CD4-positive, CD25-positive, alpha-beta regulatory T cell (primary cell): ENCODE measurements around the gene EPB41L4A. TPM values are rescaled to one million over a fixed set of nuclear protein-coding genes. Genes with fewer than 3 reads are reported as not detected.

ENCODE experiments used
- ATAC-seq, 2 donors: fragments of 150-1000 bp; cut with Tn5 transposase; one replicate each; pipeline ENCODE4 v1.10.0; 2021; ENCODE audit warnings: low read depth in 2 of 2, moderate number of reproducible peaks in 2 of 2, moderate library complexity in 1 of 2
- DNase-seq, 3 donors: peaks; one replicate each; pipeline versions ENCODE4 v3.0.0 to v3.0.0-alpha.2; 2012 to 2022; ENCODE audit warnings: mixed read lengths in 1 of 3
- H3K27ac ChIP-seq: one replicate; pipeline ENCODE4 v1.7.0; 2013; ENCODE audit warnings: mild to moderate bottlenecking, low read length; ENCODE audit not compliant: insufficient read depth, poor library complexity, severe bottlenecking
- H3K27me3 ChIP-seq: one replicate; pipeline ENCODE4 v1.7.0; 2013; ENCODE audit warnings: low read length; ENCODE audit not compliant: control insufficient read depth, insufficient read depth
- H3K36me3 ChIP-seq: one replicate; pipeline ENCODE4 v1.7.0; 2013; ENCODE audit warnings: mild to moderate bottlenecking, low read length, moderate library complexity; ENCODE audit not compliant: control insufficient read depth, insufficient read depth
- H3K4me1 ChIP-seq: 2 replicates; pipeline ENCODE4 v1.7.0; 2013; ENCODE audit warnings: mild to moderate bottlenecking, low read length; ENCODE audit not compliant: insufficient read depth, control insufficient read depth, poor library complexity, severe bottlenecking
- H3K4me3 ChIP-seq: one replicate; pipeline ENCODE4 v1.7.0; 2013; ENCODE audit warnings: low read depth, mild to moderate bottlenecking, low read length, moderate library complexity
- H3K9me3 ChIP-seq, 2 experiments: 1 replicate in 1 of 2; 2 replicates in 1 of 2; pipeline ENCODE4 v1.7.0; 2013; ENCODE audit warnings: low read length in 2 of 2, mild to moderate bottlenecking in 1 of 2, moderate library complexity in 1 of 2; ENCODE audit not compliant: control insufficient read depth in 2 of 2
- H3K27ac Mint-ChIP-seq, 3 donors: one replicate each; pipeline ENCODE4 v1.8.0; 2020 to 2022; ENCODE audit warnings: mild to moderate bottlenecking in 3 of 3, mixed read lengths in 3 of 3, moderate library complexity in 2 of 3
- H3K27me3 Mint-ChIP-seq: one replicate; pipeline ENCODE4 v1.8.0; 2022; ENCODE audit warnings: mild to moderate bottlenecking, mixed read lengths
- H3K36me3 Mint-ChIP-seq: one replicate; pipeline ENCODE4 v1.8.0; 2020; ENCODE audit warnings: mixed read lengths
- H3K4me1 Mint-ChIP-seq, 4 donors: one replicate each; pipeline ENCODE4 v1.8.0; 2020 to 2022; ENCODE audit warnings: mixed read lengths in 4 of 4, mild to moderate bottlenecking in 1 of 4
- H3K4me3 Mint-ChIP-seq, 4 donors: one replicate each; pipeline ENCODE4 v1.8.0; 2020 to 2022; ENCODE audit warnings: mild to moderate bottlenecking in 4 of 4, mixed read lengths in 4 of 4, moderate library complexity in 3 of 4
- H3K9me3 Mint-ChIP-seq, 7 donors: one replicate each; pipeline ENCODE4 v1.8.0; 2020 to 2022; ENCODE audit warnings: mixed read lengths in 7 of 7, mild to moderate bottlenecking in 3 of 7, moderate library complexity in 2 of 7
- polyA plus RNA-seq, 4 donors: library from polyadenylated mRNA; unstranded; fragments of 300-500 nt; fragmentation: Illumina TruSeq; gene quantifications; one replicate each; pipeline ENCODE4 v1.2.3, GENCODE V29; 2021
- total RNA-seq: library from RNA; stranded (reverse); gene quantifications from one replicate; pipeline ENCODE4 v1.2.3, GENCODE V29; 2022

EPB41L4A gene
- total and polyA plus RNA-seq, 5 donors from 2014 or later = 0.09 to 0.38 (median 0.22) TPM; not detected in 1

DNA sequence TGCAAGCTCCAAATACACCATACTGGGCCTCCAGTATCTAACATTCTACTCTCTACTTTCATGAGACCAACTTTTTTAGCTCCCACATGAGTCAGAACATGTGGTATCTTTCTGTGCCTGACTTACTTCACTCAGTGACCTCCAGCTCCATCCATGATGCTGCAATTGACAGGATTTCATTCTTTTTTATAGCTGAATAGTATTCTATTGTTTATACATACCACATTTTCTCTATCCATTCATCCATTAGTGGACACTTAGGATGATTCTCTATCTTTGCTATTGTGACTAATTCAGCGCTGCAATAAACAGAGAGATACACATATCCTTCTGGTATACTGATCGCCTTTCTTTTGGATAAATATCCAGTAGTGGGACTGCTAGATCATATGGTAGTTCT is 68.5 kb downstream of the EPB41L4A start:
- Histone ChIP-seq H3K27me3 (peaks cover 4% of the 10 kb centered on the region), H3K4me1 (no peaks in the 10 kb centered on the region), H3K9me3 (no peaks in the 10 kb centered on the region), H3K4me3 (no peak overlapping the region), H3K27ac (no peak overlapping the region), H3K36me3 (no peaks in the 10 kb centered on the region)
- H3K4me1 Mint-ChIP-seq = no peaks in the 10 kb centered on the region
- H3K27ac Mint-ChIP-seq = no peak overlapping the region
- no peak for DNase-seq
- ATAC-seq = no peak
- H3K4me3 Mint-ChIP-seq = no peak overlapping the region
- no peaks in the 10 kb centered on the region for H3K36me3 Mint-ChIP-seq
- peaks cover 5% of the 10 kb centered on the region for H3K27me3 Mint-ChIP-seq
- peaks cover 0 to 3% (median 0%) of the 10 kb centered on the region in 7 donors for H3K9me3 Mint-ChIP-seq

DNA sequence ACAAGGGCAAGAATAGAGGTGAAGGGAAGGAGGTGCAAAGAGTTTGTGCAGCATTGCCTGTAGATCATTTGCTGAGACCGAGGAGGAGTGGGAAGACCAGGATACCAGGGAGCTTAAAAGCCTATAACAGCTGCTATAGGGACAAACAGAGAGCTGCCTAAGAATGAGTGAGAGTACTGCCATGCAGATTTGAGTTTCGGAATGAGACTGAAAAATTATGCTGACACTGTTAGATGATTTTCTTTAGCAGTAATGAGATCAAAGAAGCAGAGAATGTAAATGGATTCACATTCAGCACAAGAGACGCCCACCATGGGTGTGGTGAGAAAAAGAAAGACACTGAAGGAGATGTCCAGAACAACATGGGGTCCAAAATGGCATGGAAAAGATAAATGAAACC is 69.7 kb downstream of the EPB41L4A start:
- no peak overlapping the region for H3K4me3 Mint-ChIP-seq
- no peak for ATAC-seq

DNA sequence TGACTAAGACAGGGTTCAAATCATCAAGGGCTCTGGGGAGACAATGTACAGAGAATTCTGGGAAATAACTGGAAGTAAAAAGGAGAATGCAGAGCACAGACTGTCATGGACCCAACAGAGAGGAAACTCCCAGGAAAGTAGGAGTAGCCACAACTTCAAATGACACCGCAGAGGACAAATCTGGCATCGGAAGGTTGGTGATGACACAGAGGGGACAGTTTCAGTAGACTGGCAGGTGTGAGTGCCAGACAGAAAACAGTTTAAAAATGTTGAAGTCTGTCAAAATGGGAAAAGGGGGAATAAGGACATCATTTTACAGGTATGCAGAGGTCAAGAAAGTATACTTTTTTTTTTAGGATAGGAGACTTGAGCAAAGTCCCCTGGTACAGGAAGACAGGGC is 70.2 kb downstream of the EPB41L4A start:
- H3K27me3 ChIP-seq = peaks cover 2% of the 10 kb centered on the region
- H3K4me3 ChIP-seq = no peak overlapping the region
- H3K27ac ChIP-seq = no peak overlapping the region
- Mint-ChIP-seq H3K36me3 (no peaks in the 10 kb centered on the region), H3K4me1 (no peaks in the 10 kb centered on the region), H3K9me3 (peaks cover 0 to 4% (median 0%) of the 10 kb centered on the region in 7 donors), H3K4me3 (no peak overlapping the region), H3K27me3 (peaks cover 5% of the 10 kb centered on the region), H3K27ac (no peak overlapping the region)
- DNase-seq (no peak), ATAC-seq (no peak)
- no peaks in the 10 kb centered on the region for H3K36me3 ChIP-seq
- no peaks in the 10 kb centered on the region for H3K4me1 ChIP-seq
- H3K9me3 ChIP-seq = no peaks in the 10 kb centered on the region

More for the DNA sequence above, 69.7 kb downstream of the EPB41L4A start:
- no peak overlapping the region for H3K4me3 ChIP-seq
- Mint-ChIP-seq H3K36me3 (no peaks in the 10 kb centered on the region), H3K27ac (no peak overlapping the region), H3K27me3 (peaks cover 5% of the 10 kb centered on the region), H3K4me1 (no peaks in the 10 kb centered on the region), H3K9me3 (peaks cover 0 to 3% (median 0%) of the 10 kb centered on the region in 7 donors)
- H3K27ac ChIP-seq = no peak overlapping the region
- H3K9me3 ChIP-seq = no peaks in the 10 kb centered on the region
- peaks cover 2% of the 10 kb centered on the region for H3K27me3 ChIP-seq
- H3K4me1 ChIP-seq = no peaks in the 10 kb centered on the region
- no peak for DNase-seq
- no peaks in the 10 kb centered on the region for H3K36me3 ChIP-seq

DNA sequence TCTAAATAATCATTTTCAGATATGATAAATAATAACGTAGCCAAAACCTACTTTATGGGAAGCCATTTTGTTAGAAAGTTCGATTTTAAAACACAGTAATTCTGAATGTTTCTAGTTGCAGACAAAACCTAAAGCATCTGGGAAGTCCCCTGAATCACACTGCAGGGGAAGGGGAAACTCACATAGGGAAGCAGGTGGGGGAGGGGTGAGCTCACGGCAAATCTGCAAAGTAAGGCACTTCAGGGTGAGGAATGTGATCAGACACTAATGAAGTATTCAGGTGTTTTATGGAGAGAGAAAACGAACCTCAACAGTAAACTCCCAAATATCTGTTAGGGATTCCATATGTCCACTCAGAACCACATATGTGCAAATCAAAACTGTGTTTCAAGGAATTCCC is 70.7 kb downstream of the EPB41L4A start:
- DNase-seq (no peak), ATAC-seq (no peak)
- Mint-ChIP-seq H3K4me3 (no peak overlapping the region), H3K4me1 (no peaks in the 10 kb centered on the region), H3K27ac (no peak overlapping the region), H3K36me3 (no peaks in the 10 kb centered on the region), H3K27me3 (peaks cover 5% of the 10 kb centered on the region), H3K9me3 (peaks cover 0 to 4% (median 0%) of the 10 kb centered on the region in 7 donors)
- Histone ChIP-seq H3K36me3 (no peaks in the 10 kb centered on the region), H3K27me3 (peaks cover 2% of the 10 kb centered on the region), H3K4me1 (no peaks in the 10 kb centered on the region), H3K27ac (no peak overlapping the region), H3K9me3 (no peaks in the 10 kb centered on the region), H3K4me3 (no peak overlapping the region)

DNA sequence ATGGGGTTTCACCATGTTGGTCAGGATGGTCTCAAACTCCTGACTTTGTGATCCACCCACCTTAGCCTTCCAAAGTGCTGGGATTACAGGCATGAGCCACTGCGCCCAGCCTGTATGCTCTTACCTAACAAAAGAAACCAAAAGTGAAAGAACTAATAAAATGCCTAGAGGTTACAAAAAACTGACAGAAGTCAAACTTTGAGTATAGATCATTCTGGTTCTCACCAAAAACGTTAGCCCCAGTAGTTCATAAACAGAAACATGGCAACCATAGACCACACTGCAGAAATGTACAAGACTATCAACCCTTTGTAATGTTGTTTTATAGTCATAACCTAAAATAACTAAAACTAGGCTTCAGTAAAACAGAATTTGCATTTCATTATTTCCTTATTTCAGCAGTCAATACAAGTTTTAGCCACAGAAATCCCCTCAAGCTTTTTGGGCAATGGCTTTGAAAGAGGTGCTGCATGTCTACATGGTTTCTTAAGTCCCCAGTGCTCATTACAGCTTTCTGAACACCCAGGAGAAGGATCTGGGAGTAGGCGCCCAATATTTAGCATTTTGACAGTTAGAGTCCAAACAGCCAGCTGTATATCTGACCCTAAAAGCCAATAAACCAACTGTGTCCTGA is 72.5 kb downstream of the EPB41L4A start:
- Mint-ChIP-seq H3K9me3 (peaks cover 0 to 2% (median 0%) of the 10 kb centered on the region in 7 donors), H3K4me1 (no peaks in the 10 kb centered on the region), H3K36me3 (no peaks in the 10 kb centered on the region), H3K27me3 (no peaks in the 10 kb centered on the region), H3K27ac (no peak overlapping the region), H3K4me3 (no peak overlapping the region)
- H3K4me1 ChIP-seq = no peaks in the 10 kb centered on the region
- ATAC-seq (no peak), DNase-seq (no peak)
- no peaks in the 10 kb centered on the region for H3K9me3 ChIP-seq
- H3K27ac ChIP-seq = no peak overlapping the region
- no peak overlapping the region for H3K4me3 ChIP-seq
- H3K27me3 ChIP-seq = peaks cover 2% of the 10 kb centered on the region
- no peaks in the 10 kb centered on the region for H3K36me3 ChIP-seq

DNA sequence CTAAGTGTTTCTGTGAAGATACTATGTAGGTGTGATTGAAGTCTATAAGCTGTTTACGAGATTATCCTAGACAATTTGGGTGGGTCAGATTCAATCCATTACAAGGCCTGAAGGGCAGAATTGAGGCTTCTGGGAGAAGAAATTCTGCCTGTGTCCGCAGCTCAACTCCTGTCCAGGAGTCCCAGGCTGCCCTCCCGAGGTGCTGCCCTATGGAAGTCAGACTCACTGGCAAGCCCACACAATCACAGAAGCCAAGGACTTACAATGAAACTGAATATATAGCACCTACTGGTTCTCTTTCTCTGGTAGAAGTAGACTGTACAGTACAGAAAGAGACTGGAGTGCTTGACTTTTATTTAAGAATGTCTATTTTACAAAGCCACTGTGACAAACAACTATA is 74.5 kb downstream of the EPB41L4A start:
- ATAC-seq (no peak), DNase-seq (no peak)
- H3K9me3 ChIP-seq = no peaks in the 10 kb centered on the region
- H3K4me1 Mint-ChIP-seq = no peaks in the 10 kb centered on the region
- H3K36me3 Mint-ChIP-seq = no peaks in the 10 kb centered on the region
- no peaks in the 10 kb centered on the region for H3K27me3 Mint-ChIP-seq
- no peak overlapping the region for H3K27ac Mint-ChIP-seq
- no peaks in the 10 kb centered on the region for H3K4me1 ChIP-seq
- no peaks in the 10 kb centered on the region for H3K36me3 ChIP-seq
- H3K27ac ChIP-seq = no peak overlapping the region
- peaks cover 0 to 2% (median 0%) of the 10 kb centered on the region in 7 donors for H3K9me3 Mint-ChIP-seq
- no peak overlapping the region for H3K4me3 ChIP-seq
- H3K4me3 Mint-ChIP-seq = no peak overlapping the region
- peaks cover 2% of the 10 kb centered on the region for H3K27me3 ChIP-seq

DNA sequence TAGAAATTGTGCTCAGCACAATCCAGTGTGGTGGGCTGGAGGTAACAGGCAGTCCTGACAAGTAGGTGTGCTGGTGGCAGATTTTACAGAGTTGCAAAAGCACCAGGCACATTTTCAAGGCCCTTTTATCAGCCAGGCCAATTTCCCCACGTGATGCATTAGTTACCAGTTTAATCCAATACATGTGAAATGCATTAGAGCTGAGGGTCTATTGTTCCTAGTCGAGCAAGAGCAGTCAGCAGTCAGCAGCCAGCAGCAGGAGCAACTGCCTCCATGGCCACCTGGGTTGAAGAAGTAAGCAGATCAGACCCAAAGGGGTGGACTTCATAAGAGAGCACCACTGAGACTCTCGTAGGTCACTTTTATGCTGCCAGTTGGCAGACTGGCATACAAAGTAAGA is 76.7 kb downstream of the EPB41L4A start:
- Mint-ChIP-seq H3K27me3 (no peaks in the 10 kb centered on the region), H3K27ac (no peak overlapping the region), H3K9me3 (peaks cover 0 to 2% (median 0%) of the 10 kb centered on the region in 7 donors), H3K4me1 (no peaks in the 10 kb centered on the region), H3K4me3 (no peak overlapping the region), H3K36me3 (no peaks in the 10 kb centered on the region)
- Histone ChIP-seq H3K27ac (no peak overlapping the region), H3K4me3 (no peak overlapping the region), H3K4me1 (no peaks in the 10 kb centered on the region), H3K36me3 (no peaks in the 10 kb centered on the region), H3K9me3 (no peaks in the 10 kb centered on the region), H3K27me3 (no peaks in the 10 kb centered on the region)
- ATAC-seq (no peak), DNase-seq (no peak)

DNA sequence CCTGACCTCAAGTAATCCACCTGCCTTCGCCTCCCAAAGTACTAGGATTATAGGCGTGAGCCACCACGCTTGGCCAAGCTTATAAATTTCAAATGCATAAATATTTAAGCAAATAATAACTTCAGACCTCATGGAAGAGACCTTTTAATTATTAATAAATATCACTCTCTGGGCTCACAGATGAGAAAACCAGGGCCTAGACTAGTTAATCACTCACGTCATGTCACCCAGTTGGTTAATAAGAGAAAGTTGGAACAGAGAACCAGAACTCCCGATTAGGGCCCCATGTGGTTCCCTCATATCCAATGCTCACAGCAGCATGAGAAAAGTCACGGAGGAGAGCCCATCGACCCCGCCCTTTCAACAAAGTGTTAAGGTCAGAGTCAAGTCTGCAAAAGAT is 79.3 kb downstream of the EPB41L4A start:
- Histone ChIP-seq H3K9me3 (no peaks in the 10 kb centered on the region), H3K4me1 (no peaks in the 10 kb centered on the region), H3K27me3 (no peaks in the 10 kb centered on the region), H3K36me3 (no peaks in the 10 kb centered on the region), H3K27ac (no peak overlapping the region), H3K4me3 (no peak overlapping the region)
- H3K36me3 Mint-ChIP-seq = no peaks in the 10 kb centered on the region
- H3K4me1 Mint-ChIP-seq = no peaks in the 10 kb centered on the region
- peaks cover 9% of the 10 kb centered on the region for H3K27me3 Mint-ChIP-seq
- no peak overlapping the region for H3K27ac Mint-ChIP-seq
- H3K9me3 Mint-ChIP-seq = peaks cover 0 to 2% (median 0%) of the 10 kb centered on the region in 7 donors
- no peak for ATAC-seq
- no peak for DNase-seq
- no peak overlapping the region for H3K4me3 Mint-ChIP-seq
